Ascending aorta (tissue), 2 donors: Measurements from ENCODE around the gene RHOB. TPM values are rescaled to one million over a fixed set of nuclear protein-coding genes. Genes with fewer than 3 reads are reported as not detected.

Source experiments
- DNase-seq, 2 donors: peaks; one replicate each; pipeline ENCODE4 v3.0.0-alpha.2; 2019; ENCODE audit warnings: low spot score in 2 of 2
- H3K27ac ChIP-seq, 2 donors: fragments of 200-600 bp; sonication (generic); one replicate each; pipeline ENCODE4 v1.5.1; 2016 to 2017; ENCODE audit warnings: mild to moderate bottlenecking in 1 of 2
- H3K27me3 ChIP-seq: fragments of 200-600 bp; sonication (generic); one replicate; pipeline ENCODE4 v1.5.1; 2017
- H3K36me3 ChIP-seq, 2 donors: fragments of 200-600 bp; sonication (generic); one replicate each; pipeline ENCODE4 v1.5.1; 2016
- H3K4me1 ChIP-seq, 2 donors: fragments of 200-600 bp; sonication (generic); one replicate each; pipeline ENCODE4 v1.5.1; 2016 to 2017; ENCODE audit warnings: mild to moderate bottlenecking in 1 of 2
- H3K4me3 ChIP-seq, 2 donors: fragments of 200-600 bp; sonication (generic); one replicate each; pipeline ENCODE4 v1.5.1; 2016 to 2017; ENCODE audit warnings: mild to moderate bottlenecking in 1 of 2
- H3K9me3 ChIP-seq, 2 donors: fragments of 200-600 bp; sonication (generic); one replicate each; pipeline ENCODE4 v1.5.1; 2016
- intact Hi-C: fragments of 100-400 bp; cut with DNase I; formaldehyde crosslinking; loops from one replicate; pipeline ENCODE4 v1.15.1; 2023
- total RNA-seq: library from RNA; depleted of rRNA; stranded (reverse); fragments of >200 nt; gene quantifications from one replicate; pipeline ENCODE4 v1.1.0, GENCODE V29; 2016
- TF ChIP-seq, protein P1 (sequence below), 3 experiments: fragments of 200-600 bp in 2 of 3; fragments of 450-650 bp in 1 of 3; sonication (generic) in 2 of 3; IDR thresholded peaks; one replicate each; pipeline ENCODE4 v1.5.1; 2016 to 2019; ENCODE audit warnings: antibody characterized with exemption in 3 of 3, mild to moderate bottlenecking in 1 of 3, moderate library complexity in 1 of 3

RHOB gene
- total RNA-seq, 1 donor from 2014 or later: 3,143 TPM

DNA sequence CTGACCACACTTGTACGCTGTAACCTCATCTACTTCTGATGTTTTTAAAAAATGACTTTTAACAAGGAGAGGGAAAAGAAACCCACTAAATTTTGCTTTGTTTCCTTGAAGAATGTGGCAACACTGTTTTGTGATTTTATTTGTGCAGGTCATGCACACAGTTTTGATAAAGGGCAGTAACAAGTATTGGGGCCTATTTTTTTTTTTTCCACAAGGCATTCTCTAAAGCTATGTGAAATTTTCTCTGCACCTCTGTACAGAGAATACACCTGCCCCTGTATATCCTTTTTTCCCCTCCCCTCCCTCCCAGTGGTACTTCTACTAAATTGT, 2.1 kb downstream of the RHOB start:
- TF ChIP-seq, protein P1, sequence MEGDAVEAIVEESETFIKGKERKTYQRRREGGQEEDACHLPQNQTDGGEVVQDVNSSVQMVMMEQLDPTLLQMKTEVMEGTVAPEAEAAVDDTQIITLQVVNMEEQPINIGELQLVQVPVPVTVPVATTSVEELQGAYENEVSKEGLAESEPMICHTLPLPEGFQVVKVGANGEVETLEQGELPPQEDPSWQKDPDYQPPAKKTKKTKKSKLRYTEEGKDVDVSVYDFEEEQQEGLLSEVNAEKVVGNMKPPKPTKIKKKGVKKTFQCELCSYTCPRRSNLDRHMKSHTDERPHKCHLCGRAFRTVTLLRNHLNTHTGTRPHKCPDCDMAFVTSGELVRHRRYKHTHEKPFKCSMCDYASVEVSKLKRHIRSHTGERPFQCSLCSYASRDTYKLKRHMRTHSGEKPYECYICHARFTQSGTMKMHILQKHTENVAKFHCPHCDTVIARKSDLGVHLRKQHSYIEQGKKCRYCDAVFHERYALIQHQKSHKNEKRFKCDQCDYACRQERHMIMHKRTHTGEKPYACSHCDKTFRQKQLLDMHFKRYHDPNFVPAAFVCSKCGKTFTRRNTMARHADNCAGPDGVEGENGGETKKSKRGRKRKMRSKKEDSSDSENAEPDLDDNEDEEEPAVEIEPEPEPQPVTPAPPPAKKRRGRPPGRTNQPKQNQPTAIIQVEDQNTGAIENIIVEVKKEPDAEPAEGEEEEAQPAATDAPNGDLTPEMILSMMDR (IDR thresholded peaks at IDR 0.05): no peak
- Histone ChIP-seq H3K4me3 (peak overlapping the region; percentile 80 to 95), H3K27me3 (no peaks in the 10 kb centered on the region), H3K27ac (peak overlapping the region; percentile 90 to 96), H3K4me1 (peaks cover 3 to 8% of the 10 kb centered on the region in 2 donors), H3K36me3 (peaks cover 25 to 32% of the 10 kb centered on the region in 2 donors), H3K9me3 (no peaks in the 10 kb centered on the region)
- intact Hi-C loops: loop anchor here (10.0 kb wide), 1 partner anchor 1094 kb away; the partner anchor contains the start of gene OSR1
- DNase-seq: no peak

GRCh38 chr2:20449501-20450200, 2.8 kb downstream of the RHOB start:
- H3K27me3 ChIP-seq: no peaks in the 10 kb centered on the region
- peak overlapping the region; percentile 90 to 96 for H3K27ac ChIP-seq
- H3K36me3 ChIP-seq: peaks cover 25 to 32% of the 10 kb centered on the region in 2 donors
- TF ChIP-seq, protein P1 (IDR thresholded peaks at IDR 0.05): peak in 1 of 3 experiments; percentile 26
- peak in 1 of 2 donors; percentile 63 for DNase-seq
- peaks cover 2 to 8% of the 10 kb centered on the region in 2 donors for H3K4me1 ChIP-seq
- intact Hi-C loops: loop anchor here (10.0 kb wide), 2 partner anchors 65 to 1095 kb away; partner anchors contain the start of gene OSR1
- H3K4me3 ChIP-seq: peak overlapping the region; percentile 80 to 95
- H3K9me3 ChIP-seq: no peaks in the 10 kb centered on the region

GRCh38 chr2:20450201-20450999, 3.5 kb downstream of the RHOB start:
- intact Hi-C loops: loop anchor here (10.0 kb wide), 1 partner anchor 64 kb away; no protein-coding TSS in a partner anchor

GRCh38 chr2:20451000-20451290, 4.1 kb downstream of the RHOB start:
- H3K4me3 ChIP-seq: peak overlapping the region; percentile 80 to 95
- H3K9me3 ChIP-seq: no peaks in the 10 kb centered on the region
- no peak for DNase-seq
- peaks cover 0 to 5% of the 10 kb centered on the region in 2 donors for H3K4me1 ChIP-seq
- intact Hi-C loops: loop anchor here (10.0 kb wide), 1 partner anchor 64 kb away; no protein-coding TSS in a partner anchor
- peak overlapping the region; percentile 90 to 96 for H3K27ac ChIP-seq
- H3K27me3 ChIP-seq: no peaks in the 10 kb centered on the region
- TF ChIP-seq, protein P1 (IDR thresholded peaks at IDR 0.05): no peak
- peaks cover 25 to 32% of the 10 kb centered on the region in 2 donors for H3K36me3 ChIP-seq

More at GRCh38 chr2:20450201-20450999, 3.5 kb downstream of the RHOB start:
- H3K27me3 ChIP-seq: no peaks in the 10 kb centered on the region
- peak overlapping the region; percentile 90 to 96 for H3K27ac ChIP-seq
- H3K4me1 ChIP-seq: peaks cover 0 to 5% of the 10 kb centered on the region in 2 donors
- H3K9me3 ChIP-seq: no peaks in the 10 kb centered on the region
- peaks cover 25 to 32% of the 10 kb centered on the region in 2 donors for H3K36me3 ChIP-seq
- H3K4me3 ChIP-seq: peak overlapping the region; percentile 80 to 95
- peak in 1 of 2 donors; percentile 89 for DNase-seq
- TF ChIP-seq, protein P1 (IDR thresholded peaks at IDR 0.05): no peak

GRCh38 chr2:20451341-20451740, 4.5 kb downstream of the RHOB start:
- peak in 1 of 2 donors; percentile 67 for DNase-seq
- Histone ChIP-seq H3K36me3 (peaks cover 25 to 32% of the 10 kb centered on the region in 2 donors), H3K4me3 (peak overlapping the region; percentile 80 to 95), H3K27ac (peak overlapping the region; percentile 90 to 96), H3K27me3 (no peaks in the 10 kb centered on the region), H3K9me3 (no peaks in the 10 kb centered on the region), H3K4me1 (peaks cover 0 to 5% of the 10 kb centered on the region in 2 donors)
- intact Hi-C loops: loop anchor here (10.0 kb wide), 1 partner anchor 63 kb away; no protein-coding TSS in a partner anchor
- TF ChIP-seq, protein P1 (IDR thresholded peaks at IDR 0.05): no peak
